ENCODE results near the gene DCDC2B.
A peak's percentile ranks its signal among the peaks of the same experiment; 100 is the strongest.

DNA sequence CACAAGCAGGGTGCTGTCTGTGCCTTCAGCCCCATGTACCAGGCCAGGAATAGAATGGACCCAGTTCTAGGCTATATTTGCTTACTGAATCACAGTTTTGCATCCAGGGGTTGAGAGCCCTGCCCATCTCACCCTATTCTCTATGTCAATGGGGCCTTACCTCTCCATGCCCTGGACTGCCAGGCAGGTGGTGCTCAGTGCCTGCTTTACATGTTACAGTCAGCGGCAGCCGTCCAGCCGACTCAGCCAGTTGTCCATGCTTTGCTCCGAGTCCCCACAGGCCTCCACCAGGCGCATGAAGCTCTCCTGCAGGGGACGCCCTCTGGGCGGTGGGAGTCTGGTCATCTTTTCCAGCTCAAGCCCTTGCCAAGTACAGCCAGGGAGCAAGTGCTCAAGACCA lies 25.9 kb downstream of the DCDC2B start:
- TF ChIP-seq, protein P1, sequence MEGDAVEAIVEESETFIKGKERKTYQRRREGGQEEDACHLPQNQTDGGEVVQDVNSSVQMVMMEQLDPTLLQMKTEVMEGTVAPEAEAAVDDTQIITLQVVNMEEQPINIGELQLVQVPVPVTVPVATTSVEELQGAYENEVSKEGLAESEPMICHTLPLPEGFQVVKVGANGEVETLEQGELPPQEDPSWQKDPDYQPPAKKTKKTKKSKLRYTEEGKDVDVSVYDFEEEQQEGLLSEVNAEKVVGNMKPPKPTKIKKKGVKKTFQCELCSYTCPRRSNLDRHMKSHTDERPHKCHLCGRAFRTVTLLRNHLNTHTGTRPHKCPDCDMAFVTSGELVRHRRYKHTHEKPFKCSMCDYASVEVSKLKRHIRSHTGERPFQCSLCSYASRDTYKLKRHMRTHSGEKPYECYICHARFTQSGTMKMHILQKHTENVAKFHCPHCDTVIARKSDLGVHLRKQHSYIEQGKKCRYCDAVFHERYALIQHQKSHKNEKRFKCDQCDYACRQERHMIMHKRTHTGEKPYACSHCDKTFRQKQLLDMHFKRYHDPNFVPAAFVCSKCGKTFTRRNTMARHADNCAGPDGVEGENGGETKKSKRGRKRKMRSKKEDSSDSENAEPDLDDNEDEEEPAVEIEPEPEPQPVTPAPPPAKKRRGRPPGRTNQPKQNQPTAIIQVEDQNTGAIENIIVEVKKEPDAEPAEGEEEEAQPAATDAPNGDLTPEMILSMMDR (CRISPR knock-in tag; IDR thresholded peaks at IDR 0.05), result peak; percentile 36
- TF ChIP-seq, protein P2, sequence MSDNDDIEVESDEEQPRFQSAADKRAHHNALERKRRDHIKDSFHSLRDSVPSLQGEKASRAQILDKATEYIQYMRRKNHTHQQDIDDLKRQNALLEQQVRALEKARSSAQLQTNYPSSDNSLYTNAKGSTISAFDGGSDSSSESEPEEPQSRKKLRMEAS (IDR thresholded peaks at IDR 0.05), result no peak
- TF ChIP-seq FOXK2 (IDR thresholded peaks at IDR 0.05), result no peak
- TF ChIP-seq POLR2A (IDR thresholded peaks at IDR 0.05; ENCODE audit: insufficient read depth in 1 of 2, low read depth in 2 of 2, low read length in 2 of 2), result no peak
- TF ChIP-seq ZNF558 (CRISPR knock-in tag; IDR thresholded peaks at IDR 0.05; ENCODE audit: borderline replicate concordance), result no peak
- no peak for TF ChIP-seq CEBPG (CRISPR knock-in tag; IDR thresholded peaks at IDR 0.05)
- TF ChIP-seq SNAPC2 (CRISPR knock-in tag; IDR thresholded peaks at IDR 0.05), result no peak
- no peak for TF ChIP-seq SP1 (IDR thresholded peaks at IDR 0.05)
- TF ChIP-seq SP1 (CRISPR knock-in tag; IDR thresholded peaks at IDR 0.05), result no peak
- TF ChIP-seq GZF1 (CRISPR knock-in tag; IDR thresholded peaks at IDR 0.05), result no peak
